Measurements from ENCODE around the gene PRPF8. TPM values are rescaled to one million over a fixed set of nuclear protein-coding genes. Genes with fewer than 3 reads are reported as not detected.
A peak's percentile ranks its signal among the peaks of the same experiment; 100 is the strongest.

Gene PRPF8
- total RNA-seq, 4 donors from 2014 or later = 111 to 195 (median 161) TPM

DNA sequence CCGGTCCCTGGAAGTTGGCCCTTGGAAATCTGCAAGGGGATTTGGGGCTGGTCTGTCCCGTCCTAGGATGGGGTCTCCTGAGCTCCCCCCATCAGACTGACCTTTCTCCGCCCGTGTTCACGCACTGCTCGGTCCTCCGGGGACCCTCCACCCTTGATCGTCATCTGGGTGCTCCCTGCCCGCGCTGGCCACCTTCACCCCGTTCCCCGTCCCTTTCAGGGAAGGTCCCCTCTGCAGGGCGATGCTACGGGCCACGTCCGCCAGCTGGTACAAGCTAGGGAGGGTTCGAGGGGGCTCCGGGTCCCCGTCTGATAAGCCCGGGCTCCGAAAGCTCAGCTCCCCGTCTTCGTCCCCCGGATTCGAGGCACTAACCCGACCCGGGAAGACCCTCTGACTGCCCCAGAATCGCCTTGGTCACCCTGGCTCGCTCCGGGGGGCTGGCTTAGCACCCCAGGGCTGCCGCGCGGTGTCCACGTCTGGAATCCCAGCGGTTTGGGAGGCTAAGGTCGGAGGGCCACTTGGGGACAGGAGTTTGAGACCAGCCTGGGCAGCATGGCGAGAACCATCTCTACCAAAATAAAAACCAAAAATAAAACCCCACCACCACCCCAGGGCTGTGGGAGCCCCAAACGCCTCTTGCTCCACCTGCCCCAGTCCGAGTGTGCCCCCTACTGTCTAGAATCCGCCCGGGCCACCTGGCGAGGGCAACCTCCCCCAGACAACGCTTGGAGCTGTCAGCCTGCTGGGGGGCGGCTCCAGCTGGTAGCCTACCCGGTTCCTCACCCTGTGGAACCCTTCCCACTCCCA is 55.0 kb downstream of the PRPF8 start:
- no peaks in the 10 kb centered on the region for H3K9me3 ChIP-seq
- H3K27ac ChIP-seq = peak overlapping the region; percentile 57 to 96 (median 92)
- no peak for ATAC-seq
- peak overlapping the region; percentile 59 to 77 for H3K4me3 ChIP-seq
- no peaks in the 10 kb centered on the region for H3K27me3 ChIP-seq
- TF ChIP-seq, protein P1, sequence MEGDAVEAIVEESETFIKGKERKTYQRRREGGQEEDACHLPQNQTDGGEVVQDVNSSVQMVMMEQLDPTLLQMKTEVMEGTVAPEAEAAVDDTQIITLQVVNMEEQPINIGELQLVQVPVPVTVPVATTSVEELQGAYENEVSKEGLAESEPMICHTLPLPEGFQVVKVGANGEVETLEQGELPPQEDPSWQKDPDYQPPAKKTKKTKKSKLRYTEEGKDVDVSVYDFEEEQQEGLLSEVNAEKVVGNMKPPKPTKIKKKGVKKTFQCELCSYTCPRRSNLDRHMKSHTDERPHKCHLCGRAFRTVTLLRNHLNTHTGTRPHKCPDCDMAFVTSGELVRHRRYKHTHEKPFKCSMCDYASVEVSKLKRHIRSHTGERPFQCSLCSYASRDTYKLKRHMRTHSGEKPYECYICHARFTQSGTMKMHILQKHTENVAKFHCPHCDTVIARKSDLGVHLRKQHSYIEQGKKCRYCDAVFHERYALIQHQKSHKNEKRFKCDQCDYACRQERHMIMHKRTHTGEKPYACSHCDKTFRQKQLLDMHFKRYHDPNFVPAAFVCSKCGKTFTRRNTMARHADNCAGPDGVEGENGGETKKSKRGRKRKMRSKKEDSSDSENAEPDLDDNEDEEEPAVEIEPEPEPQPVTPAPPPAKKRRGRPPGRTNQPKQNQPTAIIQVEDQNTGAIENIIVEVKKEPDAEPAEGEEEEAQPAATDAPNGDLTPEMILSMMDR (IDR thresholded peaks at IDR 0.05) = peak in 3 of 4 experiments; percentile 58 to 75 (median 59)
- no peak for TF ChIP-seq POLR2AphosphoS5 (IDR thresholded peaks at IDR 0.05)
- peaks cover 0 to 7% of the 10 kb centered on the region in 2 donors for H3K36me3 ChIP-seq
- WGBS, 2 donors (ENCODE audit: low coverage in 1 of 2) = 0% methylated on average over 1 of the region's 45 CpGs; no CpG with 5 or more reads in 1 of the 2 donors
- peaks cover 0 to 40% (median 9%) of the 10 kb centered on the region in 3 donors for H3K4me1 ChIP-seq

DNA sequence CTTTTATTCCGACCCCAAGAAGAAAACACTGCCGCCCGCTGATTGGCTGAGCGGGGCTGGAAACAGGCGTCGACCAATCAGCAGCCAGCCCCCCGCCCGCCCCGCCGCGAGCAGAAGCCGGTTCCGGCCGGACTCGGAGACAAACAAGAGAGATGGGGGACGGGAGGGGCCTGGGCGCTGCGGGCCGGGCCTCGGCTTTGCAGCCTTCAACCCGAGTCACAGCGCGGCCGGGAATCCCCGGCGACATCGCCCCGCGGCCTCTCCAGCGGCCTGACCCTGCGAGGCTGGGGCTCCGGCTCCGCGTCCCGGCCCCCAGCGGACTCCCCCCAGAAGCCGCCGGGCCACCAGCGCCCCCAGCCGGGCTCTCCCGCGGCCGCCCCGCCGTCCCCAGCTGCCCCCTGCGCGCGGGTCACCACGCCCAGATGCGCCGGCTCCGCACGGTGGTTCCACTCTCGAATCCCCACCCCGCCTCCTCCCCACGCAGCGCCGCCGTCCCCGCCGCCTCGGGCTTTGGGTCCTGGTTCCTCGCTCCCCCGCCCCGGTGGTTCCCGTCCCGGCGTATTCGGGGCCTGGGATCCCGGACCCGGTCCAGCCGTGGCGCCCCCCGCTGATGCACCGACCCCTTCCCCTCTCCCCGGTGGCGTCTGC is 55.7 kb downstream of the PRPF8 start:
- Histone ChIP-seq H3K4me1 (peaks cover 0 to 40% (median 9%) of the 10 kb centered on the region in 3 donors), H3K27ac (peak overlapping the region; percentile 57 to 96 (median 92)), H3K4me3 (peak overlapping the region; percentile 59 to 77), H3K36me3 (peaks cover 0 to 4% of the 10 kb centered on the region in 2 donors), H3K27me3 (no peaks in the 10 kb centered on the region), H3K9me3 (no peaks in the 10 kb centered on the region)
- WGBS, 2 donors (ENCODE audit: low coverage in 1 of 2) = no CpG with 5 or more reads among the region's 77 CpGs
- TF ChIP-seq EP300 (IDR thresholded peaks at IDR 0.05) (no peak), POLR2AphosphoS5 (IDR thresholded peaks at IDR 0.05) (peak; percentile 34), POLR2A (IDR thresholded peaks at IDR 0.05) (peak; percentile 24 to 55)
- TF ChIP-seq, protein P1 (IDR thresholded peaks at IDR 0.05) = peak in 3 of 4 experiments; percentile 50 to 74 (median 58)
- peak; percentile 92 for ATAC-seq

DNA sequence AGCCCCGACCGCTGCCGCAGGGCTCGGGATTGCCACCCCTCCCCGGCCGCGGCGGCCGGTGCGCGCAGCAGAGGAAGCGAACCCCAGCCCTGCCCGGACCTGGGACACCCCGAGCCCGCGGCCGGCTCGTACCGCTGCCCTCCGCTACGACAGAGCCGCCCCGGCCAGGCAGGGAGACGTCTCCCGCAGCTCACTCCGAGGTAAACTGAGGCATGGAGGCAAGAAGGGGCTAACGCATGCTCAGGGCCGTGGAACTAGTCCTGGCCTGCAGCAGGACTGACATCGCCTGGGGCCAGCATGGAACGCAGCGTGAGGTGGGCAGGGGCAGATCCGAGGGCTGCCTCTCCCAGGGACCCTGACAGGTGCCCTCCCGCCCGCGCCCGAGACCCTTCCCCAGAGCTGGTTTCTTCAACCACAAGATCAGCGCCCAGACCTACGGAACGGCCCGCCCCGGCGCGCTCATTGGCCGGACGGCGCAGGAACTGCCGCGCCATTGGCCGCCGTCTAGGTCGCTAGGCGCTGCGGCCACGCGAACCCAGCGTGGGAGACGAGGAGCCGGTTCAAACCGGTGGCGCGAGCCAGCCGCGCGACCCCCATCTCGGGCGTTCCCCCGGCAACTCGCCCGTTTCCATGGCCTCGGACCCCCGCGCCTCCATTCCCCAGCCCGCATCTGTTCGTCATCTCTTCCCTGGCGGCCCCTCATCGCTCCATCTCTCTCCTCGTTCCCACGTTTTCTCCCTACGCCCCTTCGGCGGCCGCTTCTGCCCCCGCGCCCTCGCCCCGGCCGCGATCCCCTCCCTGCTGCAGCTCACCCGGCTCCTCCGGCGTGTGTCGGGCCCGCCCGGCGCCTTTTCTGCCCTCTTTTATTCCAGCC is 56.4 kb downstream of the PRPF8 start, which contains the start of gene SLC43A2:
SLC43A2 (minus strand) TSS at position 853 of the 874 bp plus-strand sequence. CDS start 960 bp downstream, outside the sequence.
- TF ChIP-seq POLR2A (IDR thresholded peaks at IDR 0.05) = no peak
- TF ChIP-seq, protein P1 (IDR thresholded peaks at IDR 0.05) = no peak
- TF ChIP-seq POLR2AphosphoS5 (IDR thresholded peaks at IDR 0.05) = no peak
- TF ChIP-seq EP300 (IDR thresholded peaks at IDR 0.05) = no peak
- Histone ChIP-seq H3K27ac (peak within 1 kb of the TSS; percentile 57 to 96 (median 92)), H3K27me3 (no peaks in the 10 kb centered on the region), H3K9me3 (no peaks in the 10 kb centered on the region), H3K36me3 (peaks cover 0 to 6% of the 10 kb centered on the region in 2 donors), H3K4me3 (peak within 1 kb of the TSS; percentile 59 to 77), H3K4me1 (peaks cover 0 to 40% (median 9%) of the 10 kb centered on the region in 3 donors)
- ATAC-seq = peak; percentile 84
- WGBS, 2 donors (ENCODE audit: low coverage in 1 of 2) = 0% methylated on average over 19 to 26 of the region's 95 CpGs

DNA sequence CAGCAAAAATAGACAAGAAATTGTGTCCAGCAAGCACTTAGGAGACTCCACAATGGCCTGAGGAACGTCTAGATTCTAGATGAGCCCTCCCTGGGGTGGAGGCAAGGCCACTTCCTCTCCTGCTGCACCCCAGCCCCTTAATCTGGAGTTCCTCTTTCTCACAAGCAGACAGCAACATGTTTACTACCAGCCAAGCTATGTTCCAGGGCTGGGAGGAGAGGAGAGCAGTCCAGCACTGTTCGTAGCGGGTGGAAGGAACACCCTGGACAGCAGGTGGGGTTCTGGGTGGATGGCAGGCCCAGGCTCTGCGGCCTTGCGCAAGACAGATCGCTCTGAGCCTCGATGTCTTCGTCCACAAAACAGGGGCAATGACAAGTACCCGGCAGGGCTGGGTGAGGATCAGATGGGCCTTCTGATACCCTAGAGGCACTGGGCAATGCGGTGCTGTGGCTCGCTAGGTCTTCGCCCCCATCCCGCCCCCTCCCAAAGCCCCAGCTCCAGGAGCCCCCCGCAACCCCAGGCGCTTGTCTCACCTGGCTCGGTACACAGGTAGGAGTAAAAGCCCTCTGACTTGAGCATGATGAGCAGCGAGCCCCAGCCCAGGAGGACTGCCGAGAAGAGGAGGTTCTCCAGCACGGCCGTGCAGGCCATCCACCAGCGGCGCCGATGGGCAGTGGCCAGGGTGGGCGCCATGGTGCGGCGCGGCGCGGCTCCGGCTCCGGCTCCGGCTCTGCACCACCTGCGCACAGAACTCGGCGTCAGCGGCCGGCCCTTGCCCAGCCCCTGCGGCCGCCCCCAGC is 57.3 kb downstream of the PRPF8 start:
- peak overlapping the region in 3 of 4 donors; percentile 91 to 96 (median 92) for H3K27ac ChIP-seq
- 20% methylated on average over 3 of the region's 39 CpGs; no CpG with 5 or more reads in 1 of the 2 donors for WGBS, 2 donors (ENCODE audit: low coverage in 1 of 2)

More for the DNA sequence above, 57.3 kb downstream of the PRPF8 start:
- no peaks in the 10 kb centered on the region for H3K9me3 ChIP-seq
- H3K27me3 ChIP-seq = no peaks in the 10 kb centered on the region
- ATAC-seq = no peak
- peak overlapping the region; percentile 59 to 77 for H3K4me3 ChIP-seq
- peaks cover 0 to 11% of the 10 kb centered on the region in 2 donors for H3K36me3 ChIP-seq
- TF ChIP-seq POLR2AphosphoS5 (IDR thresholded peaks at IDR 0.05) (no peak), POLR2A (IDR thresholded peaks at IDR 0.05) (peak; percentile 9 to 54)
- peaks cover 0 to 40% (median 9%) of the 10 kb centered on the region in 3 donors for H3K4me1 ChIP-seq

Data from gastroesophageal sphincter (tissue), 4 donors.